ENCODE data around the gene PDS5B. TPM values are rescaled to one million over a fixed set of nuclear protein-coding genes. Genes with fewer than 3 reads are reported as not detected.

PDS5B gene
- total RNA-seq, 2 experiments from 2014 or later: 51.3 to 75.7 TPM

DNA sequence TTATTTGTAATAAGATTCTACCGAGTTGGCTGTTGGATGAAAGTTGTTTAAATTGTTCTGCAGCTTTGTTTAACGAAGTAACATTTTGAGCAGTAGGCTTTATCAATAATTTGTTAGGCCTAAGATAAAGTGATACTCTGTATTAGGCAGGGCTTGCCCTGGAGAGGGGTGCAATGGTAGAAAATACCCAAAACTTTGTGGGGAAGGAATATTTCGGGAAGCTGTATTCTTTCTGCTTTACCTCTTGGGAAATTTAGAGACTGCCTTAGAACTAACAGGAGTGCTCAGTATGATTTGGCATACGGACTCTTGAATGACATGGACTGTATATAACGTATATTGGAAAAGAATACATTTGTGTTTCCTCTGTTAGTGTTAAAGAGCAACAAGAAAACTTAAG is 2.5 kb downstream of the PDS5B start:
- Mint-ChIP-seq H3K4me3 (peak overlapping the region; percentile 92), H3K27me3 (peaks cover 3% of the 10 kb centered on the region), H3K36me3 (ENCODE audit: low read depth) (peaks cover 4% of the 10 kb centered on the region), H3K4me1 (peaks cover 54% of the 10 kb centered on the region), H3K27ac (no peak overlapping the region), H3K9me3 (ENCODE audit: low read depth) (no peaks in the 10 kb centered on the region)
- POLR2A ChIA-PET: no interaction called here
- intact Hi-C loops (cut with DNase I, micrococcal nuclease): loop anchor here (5.0 to 10.0 kb wide), 5 partner anchors 194 to 1229 kb away; partner anchors contain the start of genes BRCA2 (in 1 of the 2), KL (in 1 of the 2), RFC3 (in 1 of the 2) and ZAR1L (in 1 of the 2)
- CTCF ChIA-PET: interaction anchor here (1.2 to 6.9 kb wide), 8 partner anchors 12 to 80 kb away, joined by 3 to 63 read pairs (median 20); no protein-coding TSS in a partner anchor
- DNase-seq: no peak
- no peak for ATAC-seq

DNA sequence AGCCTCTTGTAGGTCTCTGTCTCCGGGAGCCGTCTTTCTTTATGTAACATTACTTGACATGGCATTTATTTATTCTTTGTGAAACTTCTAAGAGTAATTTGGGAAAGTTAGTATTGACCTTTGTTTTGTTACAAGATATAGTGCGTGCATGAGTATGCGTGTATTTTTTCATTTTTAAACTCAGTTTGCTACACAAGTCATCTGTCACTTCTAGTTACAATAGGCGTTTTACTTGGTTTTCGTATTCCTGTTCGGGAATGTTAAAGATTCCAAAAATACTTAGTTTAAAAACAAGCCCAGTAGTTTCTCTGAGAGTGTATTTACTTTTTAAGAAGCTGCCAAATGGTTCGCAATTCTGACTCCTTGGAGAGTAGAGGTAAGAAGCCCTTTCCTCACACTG is 3.2 kb downstream of the PDS5B start:
- H3K4me3 Mint-ChIP-seq: no peak overlapping the region
- CTCF ChIA-PET: interaction anchor here (0.7 to 6.9 kb wide), 12 partner anchors 8 to 131 kb away, joined by 3 to 63 read pairs (median 5); no protein-coding TSS in a partner anchor
- H3K36me3 Mint-ChIP-seq (ENCODE audit: low read depth): peaks cover 4% of the 10 kb centered on the region
- POLR2A ChIA-PET: no interaction called here
- ATAC-seq (no peak), DNase-seq (no peak)
- intact Hi-C loops (cut with DNase I, micrococcal nuclease): loop anchor here (5.0 to 10.0 kb wide), 5 partner anchors 193 to 1228 kb away; partner anchors contain the start of genes BRCA2 (in 1 of the 2), KL (in 1 of the 2), RFC3 (in 1 of the 2) and ZAR1L (in 1 of the 2)
- no peak overlapping the region for H3K27ac Mint-ChIP-seq
- H3K4me1 Mint-ChIP-seq: peaks cover 62% of the 10 kb centered on the region
- no peaks in the 10 kb centered on the region for H3K27me3 Mint-ChIP-seq
- no peaks in the 10 kb centered on the region for H3K9me3 Mint-ChIP-seq (ENCODE audit: low read depth)

DNA sequence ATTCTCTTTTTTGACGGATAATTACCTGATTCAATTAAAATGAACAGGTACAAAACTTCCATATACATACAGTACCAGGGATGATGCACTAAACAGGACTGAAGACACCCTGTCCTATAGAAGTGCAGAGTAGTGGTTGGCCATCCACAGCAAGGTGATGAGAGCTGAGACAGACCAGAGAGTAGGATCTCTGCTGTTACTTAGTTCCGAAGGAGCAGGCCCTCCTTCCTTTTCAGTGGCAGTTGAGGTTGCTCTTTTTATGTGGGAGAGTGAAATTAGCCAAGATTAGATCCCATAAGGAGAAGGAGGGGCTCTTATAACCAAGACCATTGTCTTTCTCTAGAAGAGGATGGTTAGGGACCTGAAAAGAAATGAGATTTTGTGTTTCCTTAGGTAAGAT is 4.0 kb downstream of the PDS5B start:
- DNase-seq (no peak), ATAC-seq (no peak)
- ChIA-PET POLR2A (interaction anchor here (0.6 kb wide), 1 partner anchor 53 kb away, joined by 5 read pairs; no protein-coding TSS in a partner anchor), CTCF (interaction anchor here (0.7 to 6.9 kb wide), 12 partner anchors 9 to 132 kb away, joined by 3 to 63 read pairs (median 5); no protein-coding TSS in a partner anchor)
- Mint-ChIP-seq H3K4me3 (no peak overlapping the region), H3K9me3 (ENCODE audit: low read depth) (no peaks in the 10 kb centered on the region), H3K4me1 (peaks cover 65% of the 10 kb centered on the region), H3K27ac (no peak overlapping the region), H3K36me3 (ENCODE audit: low read depth) (peaks cover 4% of the 10 kb centered on the region), H3K27me3 (no peaks in the 10 kb centered on the region)
- intact Hi-C loops (cut with DNase I, micrococcal nuclease): no loop called here

DNA sequence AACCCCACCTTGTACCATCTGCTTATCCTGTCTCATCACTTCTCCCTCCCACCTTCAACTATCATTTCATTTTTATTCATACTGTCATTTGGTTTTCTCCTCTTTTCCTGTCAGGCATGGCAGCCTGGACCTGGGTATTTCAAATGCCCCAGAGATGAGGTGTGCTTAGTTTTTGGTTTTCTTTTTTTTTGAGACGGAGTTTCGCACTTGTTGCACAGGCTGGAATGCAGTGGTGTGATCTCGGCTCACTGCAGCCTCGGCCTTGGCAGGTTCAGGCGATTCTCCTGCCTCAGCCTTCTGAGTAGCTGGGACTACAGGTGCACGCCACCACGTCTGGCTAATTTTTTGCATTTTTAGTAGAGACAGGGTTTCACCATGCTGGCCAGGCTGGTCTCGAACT is 5.8 kb downstream of the PDS5B start:
- H3K4me1 Mint-ChIP-seq: peaks cover 69% of the 10 kb centered on the region
- ChIA-PET POLR2A (no interaction called here), CTCF (interaction anchor here (0.6 to 6.9 kb wide), 4 partner anchors 36 to 63 kb away, joined by 3 to 63 read pairs (median 3); no protein-coding TSS in a partner anchor)
- no peaks in the 10 kb centered on the region for H3K27me3 Mint-ChIP-seq
- H3K36me3 Mint-ChIP-seq (ENCODE audit: low read depth): peaks cover 11% of the 10 kb centered on the region
- ATAC-seq (no peak), DNase-seq (no peak)
- no peak overlapping the region for H3K4me3 Mint-ChIP-seq
- intact Hi-C loops (cut with DNase I, micrococcal nuclease): no loop called here
- no peaks in the 10 kb centered on the region for H3K9me3 Mint-ChIP-seq (ENCODE audit: low read depth)
- no peak overlapping the region for H3K27ac Mint-ChIP-seq

DNA sequence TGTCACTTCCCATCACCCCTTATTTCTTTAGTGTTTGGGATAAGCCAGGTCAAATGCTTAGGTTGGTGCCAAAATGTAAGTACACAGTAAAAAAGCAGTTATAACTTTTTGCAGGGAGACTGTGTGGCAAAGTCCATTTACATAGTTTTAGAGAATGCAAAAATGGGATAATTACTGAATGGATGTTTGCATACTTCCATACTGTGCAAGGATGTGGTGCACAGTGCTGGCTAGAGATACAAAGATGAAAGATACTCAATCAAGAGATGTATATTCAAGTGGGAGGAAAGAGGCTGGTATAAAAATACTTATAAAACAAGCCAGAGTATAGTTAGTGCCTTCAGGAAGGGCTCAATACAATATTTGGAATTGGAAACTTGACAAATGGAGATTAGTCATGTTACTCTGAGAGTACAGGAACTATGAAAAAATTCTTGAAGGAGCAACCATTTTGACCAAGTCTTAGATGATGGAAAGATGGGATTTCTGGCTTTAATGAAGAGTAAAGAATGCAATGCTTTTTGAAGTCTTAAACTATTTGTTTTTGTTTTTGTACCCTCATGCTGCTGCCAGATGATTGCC is 8.0 kb downstream of the PDS5B start:
- ChIA-PET CTCF (interaction anchor here (0.7 to 1.0 kb wide), 2 partner anchors 8 to 75 kb away, joined by 3 read pairs; partner anchors contain the start of gene PDS5B), POLR2A (no interaction called here)
- ATAC-seq: no peak
- intact Hi-C loops (cut with DNase I, micrococcal nuclease): no loop called here
- Mint-ChIP-seq H3K27me3 (no peaks in the 10 kb centered on the region), H3K9me3 (ENCODE audit: low read depth) (no peaks in the 10 kb centered on the region), H3K36me3 (ENCODE audit: low read depth) (peaks cover 11% of the 10 kb centered on the region), H3K4me1 (peaks cover 54% of the 10 kb centered on the region), H3K27ac (no peak overlapping the region), H3K4me3 (no peak overlapping the region)
- no peak for DNase-seq

DNA sequence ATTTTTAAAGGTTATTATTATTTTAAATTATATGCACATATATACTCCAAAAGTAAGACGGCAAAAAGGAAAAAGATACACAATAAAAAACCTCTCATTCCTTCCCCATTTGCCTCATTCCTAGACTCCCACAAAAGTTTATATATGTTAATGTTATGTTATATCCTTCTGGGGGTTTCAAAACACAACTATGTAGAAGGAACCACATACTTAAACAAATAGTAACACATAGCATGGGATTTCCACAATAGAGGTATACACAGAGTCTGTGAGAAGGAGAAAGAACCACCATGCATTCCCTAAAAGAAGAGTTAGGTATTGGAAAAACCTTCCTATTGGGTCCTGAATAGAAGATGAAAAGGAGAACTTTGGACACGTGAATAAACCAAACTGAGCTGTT is 9.1 kb downstream of the PDS5B start:
- CTCF ChIA-PET: interaction anchor here (0.9 to 1.8 kb wide), 2 partner anchors 10 to 55 kb away, joined by 3 to 6 read pairs; partner anchors contain the start of gene PDS5B
- no peak overlapping the region for H3K4me3 Mint-ChIP-seq
- intact Hi-C loops (cut with DNase I, micrococcal nuclease): no loop called here
- H3K4me1 Mint-ChIP-seq: peaks cover 52% of the 10 kb centered on the region
- no peaks in the 10 kb centered on the region for H3K27me3 Mint-ChIP-seq
- H3K36me3 Mint-ChIP-seq (ENCODE audit: low read depth): peaks cover 16% of the 10 kb centered on the region
- no peak overlapping the region for H3K27ac Mint-ChIP-seq
- H3K9me3 Mint-ChIP-seq (ENCODE audit: low read depth): peaks cover 1% of the 10 kb centered on the region
- no peak for ATAC-seq
- POLR2A ChIA-PET: interaction anchor here (0.7 kb wide), 1 partner anchor 310 kb away, joined by 3 read pairs; no protein-coding TSS in a partner anchor
- DNase-seq: no peak

DNA sequence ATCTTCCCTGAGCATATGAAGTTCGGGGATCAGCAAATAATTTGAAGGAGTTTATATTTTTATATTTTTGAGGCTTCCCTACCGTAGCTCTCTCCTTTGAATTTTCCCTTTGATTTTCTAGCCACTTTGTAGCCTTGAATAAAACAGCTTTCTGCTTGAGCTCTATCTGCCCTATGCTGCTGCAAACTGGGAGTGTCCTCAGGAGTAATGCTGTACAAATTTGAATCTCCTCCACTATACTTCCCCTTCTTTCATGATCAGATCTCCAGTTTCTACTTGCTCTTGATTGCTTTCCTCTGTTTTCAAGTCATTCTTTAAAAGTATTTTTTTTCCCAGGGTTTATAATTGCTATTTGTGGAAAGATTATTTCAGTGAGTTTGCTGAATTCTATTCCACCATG is 14.6 kb downstream of the PDS5B start:
- Mint-ChIP-seq H3K9me3 (ENCODE audit: low read depth) (peaks cover 16% of the 10 kb centered on the region), H3K27ac (no peak overlapping the region), H3K27me3 (no peaks in the 10 kb centered on the region), H3K36me3 (ENCODE audit: low read depth) (peaks cover 33% of the 10 kb centered on the region), H3K4me3 (no peak overlapping the region), H3K4me1 (peaks cover 26% of the 10 kb centered on the region)
- ChIA-PET POLR2A (no interaction called here), CTCF (interaction anchor here (0.6 to 2.1 kb wide), 5 partner anchors 11 to 42 kb away, joined by 3 to 9 read pairs (median 4); no protein-coding TSS in a partner anchor)
- ATAC-seq (no peak), DNase-seq (no peak)
- intact Hi-C loops (cut with DNase I, micrococcal nuclease): no loop called here

DNA sequence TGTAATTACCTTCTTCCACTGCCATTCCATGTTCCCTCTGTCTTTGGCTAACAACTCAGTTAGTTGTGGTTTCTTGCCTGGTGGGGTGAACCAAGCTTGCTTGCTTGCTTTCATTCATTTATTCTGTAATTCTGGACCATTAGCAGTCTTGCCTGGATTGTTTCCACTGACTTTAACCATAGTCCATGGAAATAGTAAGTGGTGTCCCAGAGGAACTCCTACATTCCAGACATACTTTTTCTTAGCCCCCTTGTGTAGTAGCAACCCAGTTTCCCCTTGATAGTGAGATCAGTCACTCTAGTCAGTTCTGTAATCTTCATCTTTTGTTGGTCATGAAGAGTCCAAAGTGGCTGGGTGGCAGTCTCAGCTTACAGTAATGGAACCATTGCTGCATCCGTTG is 23.2 kb downstream of the PDS5B start:
- H3K27ac Mint-ChIP-seq: no peak overlapping the region
- ChIA-PET POLR2A (no interaction called here), CTCF (interaction anchor here (0.6 to 1.7 kb wide), 2 partner anchors 12 to 20 kb away, joined by 3 to 5 read pairs; no protein-coding TSS in a partner anchor)
- peaks cover 27% of the 10 kb centered on the region for H3K9me3 Mint-ChIP-seq (ENCODE audit: low read depth)
- DNase-seq (no peak), ATAC-seq (no peak)
- intact Hi-C loops (cut with DNase I, micrococcal nuclease): no loop called here
- no peaks in the 10 kb centered on the region for H3K27me3 Mint-ChIP-seq
- peaks cover 40% of the 10 kb centered on the region for H3K4me1 Mint-ChIP-seq
- H3K4me3 Mint-ChIP-seq: no peak overlapping the region
- peaks cover 41% of the 10 kb centered on the region for H3K36me3 Mint-ChIP-seq (ENCODE audit: low read depth)

DNA sequence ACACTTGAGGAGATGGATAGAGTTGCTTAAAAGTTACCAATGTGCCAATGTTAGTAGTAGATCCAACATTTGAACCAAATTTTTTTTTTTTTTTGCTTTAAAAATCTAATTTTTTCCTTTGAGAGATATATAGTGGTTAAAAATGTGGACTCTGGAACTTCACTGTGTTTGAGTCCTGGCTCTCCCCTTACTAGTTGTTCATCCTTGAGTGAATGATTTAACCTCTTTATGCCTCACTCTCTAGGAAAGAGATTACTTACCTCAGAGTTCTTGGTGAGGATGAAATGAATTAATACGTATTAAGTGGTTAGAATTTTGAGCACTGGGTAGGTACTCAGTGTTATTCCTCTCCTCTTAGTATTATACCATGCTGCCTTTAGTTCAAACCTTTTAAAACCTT is 24.3 kb downstream of the PDS5B start:
- H3K36me3 Mint-ChIP-seq (ENCODE audit: low read depth): peaks cover 40% of the 10 kb centered on the region
- H3K9me3 Mint-ChIP-seq (ENCODE audit: low read depth): peaks cover 26% of the 10 kb centered on the region
- no peak overlapping the region for H3K27ac Mint-ChIP-seq
- ChIA-PET POLR2A (no interaction called here), CTCF (no interaction called here)
- no peaks in the 10 kb centered on the region for H3K27me3 Mint-ChIP-seq
- ATAC-seq (no peak), DNase-seq (no peak)
- H3K4me3 Mint-ChIP-seq: no peak overlapping the region
- intact Hi-C loops (cut with DNase I, micrococcal nuclease): no loop called here
- H3K4me1 Mint-ChIP-seq: peaks cover 40% of the 10 kb centered on the region

DNA sequence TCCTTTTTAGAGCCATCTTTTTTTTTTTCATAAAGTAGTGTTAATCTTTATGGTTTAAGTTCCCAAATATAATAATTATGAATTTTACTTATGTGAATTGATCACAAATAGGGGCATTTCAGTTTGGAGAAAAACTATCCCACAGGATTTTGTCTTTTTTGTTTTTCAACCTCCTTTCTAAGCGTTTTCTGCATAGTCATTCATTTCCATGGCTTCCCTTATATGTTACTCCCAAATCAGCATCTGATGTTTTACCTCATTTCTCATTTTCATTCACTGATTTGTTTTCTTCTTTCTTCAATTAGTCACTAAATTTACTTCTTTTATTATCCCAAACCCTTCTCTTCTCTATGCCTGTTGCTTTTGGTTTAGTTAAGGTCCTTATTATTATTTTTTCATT is 24.7 kb downstream of the PDS5B start:
- intact Hi-C loops (cut with DNase I, micrococcal nuclease): no loop called here
- H3K4me3 Mint-ChIP-seq: no peak overlapping the region
- H3K4me1 Mint-ChIP-seq: peaks cover 40% of the 10 kb centered on the region
- CTCF ChIA-PET: no interaction called here
- POLR2A ChIA-PET: no interaction called here
- peaks cover 26% of the 10 kb centered on the region for H3K9me3 Mint-ChIP-seq (ENCODE audit: low read depth)
- no peak for DNase-seq
- H3K36me3 Mint-ChIP-seq (ENCODE audit: low read depth): peaks cover 39% of the 10 kb centered on the region
- H3K27me3 Mint-ChIP-seq: no peaks in the 10 kb centered on the region
- no peak overlapping the region for H3K27ac Mint-ChIP-seq
- no peak for ATAC-seq

DNA sequence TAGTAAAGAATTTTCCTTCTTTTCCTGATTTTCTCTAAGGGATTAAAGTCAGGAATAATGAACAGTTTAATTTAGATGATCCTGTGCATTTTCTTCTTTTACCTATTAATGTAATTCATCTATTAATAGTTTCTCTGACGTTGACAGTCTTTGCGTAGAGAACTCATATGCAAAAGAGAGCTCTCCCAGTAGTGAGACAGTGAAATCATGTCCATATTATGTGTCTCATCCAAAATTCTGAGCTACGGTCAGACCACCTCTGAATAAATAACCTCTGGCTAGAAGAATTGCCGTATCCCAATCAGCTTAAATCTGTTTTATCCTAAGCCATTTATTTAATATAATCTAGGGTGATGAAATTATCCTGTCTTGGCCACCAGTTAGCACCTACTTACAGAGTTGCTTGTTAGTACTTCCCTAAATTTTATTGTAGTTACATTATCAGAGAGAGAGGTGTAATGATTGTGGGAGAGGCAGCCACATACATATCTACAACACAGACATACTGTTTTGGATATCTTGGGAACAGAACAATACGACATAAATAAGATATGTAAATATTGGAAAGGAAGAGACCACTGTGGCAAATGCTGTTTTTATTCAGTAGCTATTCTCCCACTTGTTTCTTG is 30.7 kb downstream of the PDS5B start:
- CTCF ChIA-PET: interaction anchor here (0.9 to 1.1 kb wide), 3 partner anchors 27 to 34 kb away, joined by 4 to 9 read pairs (median 4); no protein-coding TSS in a partner anchor
- H3K36me3 Mint-ChIP-seq (ENCODE audit: low read depth): peaks cover 38% of the 10 kb centered on the region

More for the DNA sequence above, 30.7 kb downstream of the PDS5B start:
- Mint-ChIP-seq H3K4me3 (no peak overlapping the region), H3K27me3 (no peaks in the 10 kb centered on the region), H3K9me3 (ENCODE audit: low read depth) (peaks cover 34% of the 10 kb centered on the region), H3K27ac (no peak overlapping the region), H3K4me1 (peaks cover 15% of the 10 kb centered on the region)
- intact Hi-C loops (cut with DNase I, micrococcal nuclease): no loop called here
- no peak for DNase-seq
- ATAC-seq: no peak
- POLR2A ChIA-PET: no interaction called here

Data from activated CD4-positive, alpha-beta T cell treated with anti-CD3 and anti-CD28 coated beads for 36 hours (primary cell).